H1 (cell line): ENCODE data around the gene TRIM14. TPM values are rescaled to one million over a fixed set of nuclear protein-coding genes. Genes with fewer than 3 reads are reported as not detected.

ENCODE experiments used
- CHD7 ChIP-seq: fragments of 300-600 bp; sonication (generic); IDR thresholded peaks from 2 replicates; pipeline ENCODE4 v1.7.1; 2012; ENCODE audit warnings: low read length, moderate library complexity, mild to moderate bottlenecking, inconsistent platforms; ENCODE audit not compliant: insufficient replicate concordance
- GTF2F1 ChIP-seq: IDR thresholded peaks from 2 replicates; pipeline ENCODE4 v1.6.1; 2012; ENCODE audit warnings: low read depth, low read length, improper control_type of control experiment, borderline replicate concordance
- SIRT6 ChIP-seq: IDR thresholded peaks from one replicate; pipeline ENCODE4 v1.7.1; 2012; ENCODE audit warnings: low read length, inconsistent platforms
- SP4 ChIP-seq: IDR thresholded peaks from 2 replicates; pipeline ENCODE4 v1.6.1; 2012; ENCODE audit warnings: low read length, inconsistent platforms
- TAF7 ChIP-seq: optimal IDR thresholded peaks from 2 replicates; pipeline ENCODE3; 2011; ENCODE audit warnings: low read depth, mild to moderate bottlenecking, inconsistent platforms, low read length, moderate library complexity, borderline replicate concordance
- YY1 ChIP-seq: IDR thresholded peaks from 2 replicates; pipeline ENCODE4 v1.6.1; 2011; ENCODE audit warnings: low read depth, mild to moderate bottlenecking, low read length
- polyA plus RNA-seq, 7 experiments: library from polyadenylated mRNA; depleted of rRNA in 3 of 7; stranded (reverse) in 5 of 7; unstranded in 2 of 7; fragments of >200 nt in 5 of 7; fragments of 200-250 nt in 2 of 7; gene quantifications; 1 replicate in 5 of 7; 2 replicates in 1 of 7; 4 replicates in 1 of 7; pipeline versions ENCODE4 v1.2.1 to v1.2.3, GENCODE V29; 2011 to 2013; ENCODE audit warnings: missing spikeins in 2 of 7, mixed read lengths in 2 of 7
- total RNA-seq: library from RNA; stranded (reverse); fragmentation: NEBNext Ultra II Directional; extraction: Animal tissue kit (Norgen Biotek cat#: 25700); gene quantifications from 2 replicates; pipeline ENCODE4 v1.2.1, GENCODE V29; 2021
- TF ChIP-seq, protein P1 (sequence below): IDR thresholded peaks from 2 replicates; pipeline ENCODE4 v1.6.1; 2012; ENCODE audit warnings: inconsistent platforms

TRIM14 gene
- total and polyA plus RNA-seq, 2 of the 8 experiments (the other 6 are each of a cell fraction or from before 2014, with no cell fraction given) = 9.2 to 19.4 TPM

DNA sequence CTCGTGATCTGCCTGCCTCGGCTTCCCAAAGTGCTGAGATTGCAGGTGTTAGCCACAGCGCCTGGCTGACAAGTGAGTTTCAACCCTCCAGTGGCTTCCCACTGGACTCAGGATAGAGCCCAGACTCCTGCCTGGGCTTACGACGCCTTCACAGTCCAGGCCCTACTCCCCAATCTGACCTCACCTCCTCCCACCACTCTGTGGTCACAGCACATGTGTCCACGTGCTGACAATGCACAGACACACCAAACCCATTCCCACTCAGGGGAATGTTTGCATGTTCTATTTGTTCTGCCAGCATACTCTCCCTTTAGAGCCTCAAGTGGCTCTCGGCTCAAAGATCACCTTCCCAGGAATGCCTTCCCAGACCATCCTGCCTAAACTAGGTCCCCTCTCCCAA is 31.1 kb upstream of the TRIM14 start (continued):
- TF ChIP-seq CHD7 (no peak), SP4 (no peak), GTF2F1 (no peak), YY1 (no peak), TAF7 (no peak), SIRT6 (no peak)
- TF ChIP-seq, protein P1, sequence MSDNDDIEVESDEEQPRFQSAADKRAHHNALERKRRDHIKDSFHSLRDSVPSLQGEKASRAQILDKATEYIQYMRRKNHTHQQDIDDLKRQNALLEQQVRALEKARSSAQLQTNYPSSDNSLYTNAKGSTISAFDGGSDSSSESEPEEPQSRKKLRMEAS = no peak
- TF ChIP-seq, all 59 proteins: peak for 0
